ENCODE results near the gene LRP10. TPM values are rescaled to one million over a fixed set of nuclear protein-coding genes. Genes with fewer than 3 reads are reported as not detected.
"Not testable (repeated sequence)": the region's sequence is repeated elsewhere in the genome, so short reads cannot be mapped to it uniquely, and the experiment has no call there.

LRP10 gene
- total RNA-seq, 2 experiments from 2014 or later: 36.3 to 41.8 TPM

DNA sequence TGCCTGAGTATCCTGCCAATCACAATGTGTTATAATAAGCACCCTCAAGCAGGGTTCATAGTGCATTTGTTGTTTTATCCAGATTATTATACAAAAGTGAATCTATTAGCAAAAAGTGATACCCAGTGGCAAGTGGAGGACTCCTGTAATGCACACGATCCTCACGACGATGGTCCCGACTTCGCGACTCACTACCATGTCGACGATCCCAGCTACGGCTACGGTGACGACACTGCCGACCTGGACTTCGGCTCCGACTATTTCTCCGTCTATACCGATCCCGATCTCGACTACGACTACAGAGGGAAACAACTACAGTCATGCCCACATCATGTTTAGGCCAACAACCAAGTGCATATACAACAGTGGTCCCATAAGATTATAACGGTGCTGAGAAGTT lies 34.5 kb downstream of the LRP10 start:
- H3K4me1 Mint-ChIP-seq: peaks cover 10% of the 10 kb centered on the region
- H3K27me3 Mint-ChIP-seq: no peaks in the 10 kb centered on the region
- CTCF ChIA-PET: no interaction called here
- intact Hi-C loops (cut with DNase I, micrococcal nuclease): no loop called here
- no peak for DNase-seq
- H3K27ac Mint-ChIP-seq: no peak overlapping the region
- peaks cover 67% of the 10 kb centered on the region for H3K36me3 Mint-ChIP-seq (ENCODE audit: low read depth)
- POLR2A ChIA-PET: no interaction called here
- no peak overlapping the region for H3K4me3 Mint-ChIP-seq
- H3K9me3 Mint-ChIP-seq (ENCODE audit: low read depth): no peaks in the 10 kb centered on the region
- ATAC-seq: no peak

DNA sequence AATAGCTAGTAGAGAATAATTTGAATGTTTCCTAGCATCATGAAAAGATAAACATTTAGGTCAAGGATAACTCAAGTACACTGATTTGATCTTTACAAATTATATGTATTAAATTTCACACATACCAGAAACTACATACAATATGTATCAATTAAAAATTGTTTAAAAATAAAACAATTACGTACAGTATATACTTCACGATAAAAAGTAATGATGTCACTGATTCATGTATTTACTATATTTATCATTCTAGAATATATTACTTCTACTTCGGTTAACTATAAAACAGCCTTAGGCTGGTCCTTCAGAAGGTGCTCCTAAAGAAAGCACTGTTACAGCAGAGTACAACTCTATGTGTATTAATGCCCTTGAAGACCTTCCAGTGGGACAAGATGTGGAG lies 35.9 kb downstream of the LRP10 start:
- H3K27me3 Mint-ChIP-seq: no peaks in the 10 kb centered on the region
- peaks cover 24% of the 10 kb centered on the region for H3K4me1 Mint-ChIP-seq
- no peak overlapping the region for H3K4me3 Mint-ChIP-seq
- H3K27ac Mint-ChIP-seq: no peak overlapping the region
- ChIA-PET CTCF (interaction anchor here (0.6 to 2.1 kb wide), 3 partner anchors 26 to 187 kb away, joined by 3 to 4 read pairs (median 3); partner anchors contain the start of gene ACIN1), POLR2A (no interaction called here)
- intact Hi-C loops (cut with DNase I, micrococcal nuclease): no loop called here
- peaks cover 67% of the 10 kb centered on the region for H3K36me3 Mint-ChIP-seq (ENCODE audit: low read depth)
- DNase-seq (no peak), ATAC-seq (no peak)
- no peaks in the 10 kb centered on the region for H3K9me3 Mint-ChIP-seq (ENCODE audit: low read depth)

- no peak for DNase-seq
- CTCF ChIA-PET: interaction anchor here (1.2 to 2.1 kb wide), 2 partner anchors 28 to 65 kb away, joined by 3 to 4 read pairs; no protein-coding TSS in a partner anchor
- H3K27me3 Mint-ChIP-seq: no peaks in the 10 kb centered on the region
- H3K36me3 Mint-ChIP-seq (ENCODE audit: low read depth): peaks cover 65% of the 10 kb centered on the region
- H3K4me1 Mint-ChIP-seq: peaks cover 27% of the 10 kb centered on the region
- no peak overlapping the region for H3K27ac Mint-ChIP-seq
- POLR2A ChIA-PET: no interaction called here
- no peaks in the 10 kb centered on the region for H3K9me3 Mint-ChIP-seq (ENCODE audit: low read depth)
- intact Hi-C loops (cut with DNase I, micrococcal nuclease): no loop called here
- H3K4me3 Mint-ChIP-seq: no peak overlapping the region
- ATAC-seq: no peak
Observed at GRCh38 chr14:22908601-22909000, 37.1 kb downstream of the LRP10 start.

DNA sequence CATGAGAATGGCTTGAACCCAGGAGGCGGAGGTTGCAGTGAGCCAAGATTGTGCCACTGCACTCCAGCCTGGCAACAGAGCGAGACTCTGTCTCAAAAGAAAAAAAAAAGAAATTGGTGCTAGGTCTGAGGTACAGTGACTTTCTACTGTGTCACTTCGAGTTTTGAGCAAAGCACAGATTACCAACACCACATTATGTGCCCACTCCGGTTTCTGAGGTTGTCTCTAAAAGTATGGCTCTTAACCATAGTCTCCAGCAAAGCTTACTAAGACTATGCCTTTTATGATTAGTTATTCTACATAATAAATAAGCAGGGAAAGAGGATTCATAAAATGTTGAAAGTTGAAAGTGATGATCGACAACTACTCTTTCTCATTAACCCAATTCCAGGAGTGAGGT lies 39.4 kb downstream of the LRP10 start:
- ChIA-PET POLR2A (interaction anchor here (0.6 kb wide), 2 partner anchors 9 to 399 kb away, joined by 3 to 5 read pairs; no protein-coding TSS in a partner anchor), CTCF (interaction anchor here (0.6 to 2.4 kb wide), 6 partner anchors 10 to 158 kb away, joined by 3 to 13 read pairs (median 4); no protein-coding TSS in a partner anchor)
- peaks cover 36% of the 10 kb centered on the region for H3K4me1 Mint-ChIP-seq
- intact Hi-C loops (cut with DNase I, micrococcal nuclease): no loop called here
- H3K9me3 Mint-ChIP-seq (ENCODE audit: low read depth): no peaks in the 10 kb centered on the region
- ATAC-seq (peak; percentile 68), DNase-seq (no peak)
- no peaks in the 10 kb centered on the region for H3K27me3 Mint-ChIP-seq
- H3K36me3 Mint-ChIP-seq (ENCODE audit: low read depth): peaks cover 50% of the 10 kb centered on the region
- no peak overlapping the region for H3K27ac Mint-ChIP-seq
- no peak overlapping the region for H3K4me3 Mint-ChIP-seq

- peak overlapping the region; percentile 47 for H3K27ac Mint-ChIP-seq
- not testable (repeated sequence) for H3K27me3 Mint-ChIP-seq; DNase-seq; H3K9me3 Mint-ChIP-seq (ENCODE audit: low read depth); ATAC-seq; H3K4me3 Mint-ChIP-seq
- peaks cover 52% of the 10 kb centered on the region for H3K36me3 Mint-ChIP-seq (ENCODE audit: low read depth)
- intact Hi-C loops (cut with DNase I, micrococcal nuclease): loop anchor here in 1 of 2 experiments (5.0 kb wide), 1 partner anchor 42 kb away; the partner anchor contains the start of gene HAUS4
- ChIA-PET POLR2A (interaction anchor here (0.6 kb wide), 1 partner anchor 369 kb away, joined by 6 read pairs; no protein-coding TSS in a partner anchor), CTCF (interaction anchor here (0.6 to 2.4 kb wide), 3 partner anchors 26 to 71 kb away, joined by 5 to 10 read pairs (median 6); no protein-coding TSS in a partner anchor)
- H3K4me1 Mint-ChIP-seq: peaks cover 53% of the 10 kb centered on the region
Observed at GRCh38 chr14:22914836-22915235, 43.3 kb downstream of the LRP10 start.

- H3K27ac Mint-ChIP-seq: no peak overlapping the region
- H3K4me3 Mint-ChIP-seq: no peak overlapping the region
- ChIA-PET CTCF (interaction anchor here (0.6 to 5.5 kb wide), 14 partner anchors 12 to 346 kb away, joined by 3 to 46 read pairs (median 4); partner anchors contain the start of genes LRP10 and PRMT5), POLR2A (interaction anchor here (0.6 to 1.1 kb wide), 8 partner anchors 17 to 1537 kb away, joined by 3 to 5 read pairs (median 4); no protein-coding TSS in a partner anchor)
- peaks cover 61% of the 10 kb centered on the region for H3K36me3 Mint-ChIP-seq (ENCODE audit: low read depth)
- intact Hi-C loops (cut with DNase I, micrococcal nuclease): loop anchor here in 1 of 2 experiments (5.0 kb wide), 1 partner anchor 41 kb away; the partner anchor contains the start of gene HAUS4
- ATAC-seq (no peak), DNase-seq (no peak)
- H3K9me3 Mint-ChIP-seq (ENCODE audit: low read depth): no peaks in the 10 kb centered on the region
- peaks cover 55% of the 10 kb centered on the region for H3K4me1 Mint-ChIP-seq
- H3K27me3 Mint-ChIP-seq: no peaks in the 10 kb centered on the region
Observed at GRCh38 chr14:22915886-22916521, 44.5 kb downstream of the LRP10 start.

- peaks cover 64% of the 10 kb centered on the region for H3K36me3 Mint-ChIP-seq (ENCODE audit: low read depth)
- DNase-seq: peak; percentile 100
- H3K9me3 Mint-ChIP-seq (ENCODE audit: low read depth): no peaks in the 10 kb centered on the region
- POLR2A ChIA-PET: interaction anchor here (0.6 to 3.1 kb wide), 9 partner anchors 11 to 412 kb away, joined by 3 to 29 read pairs (median 3); partner anchors contain the start of genes HAUS4 and PRMT5
- peaks cover 40% of the 10 kb centered on the region for H3K4me1 Mint-ChIP-seq
- peak within 1 kb of the TSS; percentile 92 for H3K4me3 Mint-ChIP-seq
- H3K27ac Mint-ChIP-seq: peak within 1 kb of the TSS; percentile 99
- ATAC-seq: peak; percentile 97
- no peaks in the 10 kb centered on the region for H3K27me3 Mint-ChIP-seq
- CTCF ChIA-PET: interaction anchor here (0.5 to 5.5 kb wide), 18 partner anchors 8 to 1000 kb away, joined by 3 to 46 read pairs (median 3); partner anchors contain the start of genes ACIN1, AJUBA, C14orf119 and LRP10
- intact Hi-C loops (cut with DNase I, micrococcal nuclease): loop anchor here (1.0 to 5.0 kb wide), 17 partner anchors 10 to 1442 kb away; partner anchors contain the start of genes HAUS4 (in 2 of the 2), LRP10 (in 2 of the 2), MRPL52 (in 2 of the 2) and PRMT5 (in 2 of the 2)
Observed at GRCh38 chr14:22918804-22919600, 47.5 kb downstream of the LRP10 start, which contains the start of gene RBM23. Gene RBM23, minus strand, starts transcription at chr14:22919149.

- ChIA-PET POLR2A (interaction anchor here (0.9 to 3.1 kb wide), 6 partner anchors 10 to 412 kb away, joined by 3 to 29 read pairs (median 4); partner anchors contain the start of genes HAUS4 and PRMT5), CTCF (interaction anchor here (0.8 to 5.5 kb wide), 10 partner anchors 11 to 1002 kb away, joined by 3 to 46 read pairs (median 3); partner anchors contain the start of genes ACIN1, C14orf119, HAUS4 and PRMT5)
- Mint-ChIP-seq H3K9me3 (ENCODE audit: low read depth) (no peaks in the 10 kb centered on the region), H3K4me1 (peaks cover 37% of the 10 kb centered on the region), H3K4me3 (peak overlapping the region; percentile 92), H3K27me3 (no peaks in the 10 kb centered on the region), H3K36me3 (ENCODE audit: low read depth) (peaks cover 66% of the 10 kb centered on the region), H3K27ac (peak overlapping the region; percentile 99)
- ATAC-seq: no peak
- intact Hi-C loops (cut with DNase I, micrococcal nuclease): loop anchor here (1.0 to 5.0 kb wide), 17 partner anchors 10 to 1443 kb away; partner anchors contain the start of genes HAUS4 (in 2 of the 2), MRPL52 (in 2 of the 2), PRMT5 (in 2 of the 2) and DAD1 (in 1 of the 2)
- no peak for DNase-seq
Observed at GRCh38 chr14:22919601-22919921, 48.0 kb downstream of the LRP10 start.

GRCh38 chr14:22920697-22921096 lies 49.2 kb downstream of the LRP10 start:
- intact Hi-C loops (cut with DNase I, micrococcal nuclease): no loop called here
- ChIA-PET CTCF (interaction anchor here (0.7 to 5.5 kb wide), 5 partner anchors 9 to 58 kb away, joined by 3 to 46 read pairs (median 3); partner anchors contain the start of genes HAUS4, LRP10 and PRMT5), POLR2A (interaction anchor here (0.5 to 3.1 kb wide), 2 partner anchors 9 to 48 kb away, joined by 7 to 29 read pairs; partner anchors contain the start of gene PRMT5)
- DNase-seq: no peak
- ATAC-seq: no peak
- Mint-ChIP-seq H3K4me3 (no peak overlapping the region), H3K27ac (no peak overlapping the region), H3K36me3 (ENCODE audit: low read depth) (peaks cover 68% of the 10 kb centered on the region), H3K9me3 (ENCODE audit: low read depth) (no peaks in the 10 kb centered on the region), H3K27me3 (no peaks in the 10 kb centered on the region), H3K4me1 (peaks cover 34% of the 10 kb centered on the region)

- ChIA-PET POLR2A (no interaction called here), CTCF (interaction anchor here (1.3 kb wide), 1 partner anchor 16 kb away, joined by 4 read pairs; no protein-coding TSS in a partner anchor)
- ATAC-seq (no peak), DNase-seq (no peak)
- no peaks in the 10 kb centered on the region for H3K9me3 Mint-ChIP-seq (ENCODE audit: low read depth)
- no peak overlapping the region for H3K4me3 Mint-ChIP-seq
- H3K4me1 Mint-ChIP-seq: peaks cover 32% of the 10 kb centered on the region
- intact Hi-C loops (cut with DNase I, micrococcal nuclease): no loop called here
- no peaks in the 10 kb centered on the region for H3K27me3 Mint-ChIP-seq
- H3K36me3 Mint-ChIP-seq (ENCODE audit: low read depth): peaks cover 73% of the 10 kb centered on the region
- no peak overlapping the region for H3K27ac Mint-ChIP-seq
Observed at GRCh38 chr14:22922294-22922693, 50.8 kb downstream of the LRP10 start.

Data from activated CD4-positive, alpha-beta T cell treated with anti-CD3 and anti-CD28 coated beads for 36 hours (primary cell).